ENCODE data around the gene MRPL37. TPM values are rescaled to one million over a fixed set of nuclear protein-coding genes. Genes with fewer than 3 reads are reported as not detected.
A peak's percentile ranks its signal among the peaks of the same experiment; 100 is the strongest.

MRPL37 gene
- total RNA-seq, 4 donors from 2014 or later, result 55.7 to 76.4 (median 68.3) TPM

- intact Hi-C loops (cut with DNase I; ENCODE audit: low total_unique reads), result no loop called here
- 88 to 93% methylated on average over 6 to 10 of the region's 10 CpGs for WGBS, 2 donors
- no peak for TF ChIP-seq POLR2A (IDR thresholded peaks at IDR 0.05)
- TF ChIP-seq, protein P1, sequence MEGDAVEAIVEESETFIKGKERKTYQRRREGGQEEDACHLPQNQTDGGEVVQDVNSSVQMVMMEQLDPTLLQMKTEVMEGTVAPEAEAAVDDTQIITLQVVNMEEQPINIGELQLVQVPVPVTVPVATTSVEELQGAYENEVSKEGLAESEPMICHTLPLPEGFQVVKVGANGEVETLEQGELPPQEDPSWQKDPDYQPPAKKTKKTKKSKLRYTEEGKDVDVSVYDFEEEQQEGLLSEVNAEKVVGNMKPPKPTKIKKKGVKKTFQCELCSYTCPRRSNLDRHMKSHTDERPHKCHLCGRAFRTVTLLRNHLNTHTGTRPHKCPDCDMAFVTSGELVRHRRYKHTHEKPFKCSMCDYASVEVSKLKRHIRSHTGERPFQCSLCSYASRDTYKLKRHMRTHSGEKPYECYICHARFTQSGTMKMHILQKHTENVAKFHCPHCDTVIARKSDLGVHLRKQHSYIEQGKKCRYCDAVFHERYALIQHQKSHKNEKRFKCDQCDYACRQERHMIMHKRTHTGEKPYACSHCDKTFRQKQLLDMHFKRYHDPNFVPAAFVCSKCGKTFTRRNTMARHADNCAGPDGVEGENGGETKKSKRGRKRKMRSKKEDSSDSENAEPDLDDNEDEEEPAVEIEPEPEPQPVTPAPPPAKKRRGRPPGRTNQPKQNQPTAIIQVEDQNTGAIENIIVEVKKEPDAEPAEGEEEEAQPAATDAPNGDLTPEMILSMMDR (IDR thresholded peaks at IDR 0.05), result no peak
- DNase-seq (ENCODE audit: low spot score in 2 of 2), result no peak
- no peak overlapping the region for H3K4me3 ChIP-seq (ENCODE audit: low read depth, poor library complexity, severe bottlenecking)
Observed at GRCh38 chr1:54246116-54246721, 46.3 kb downstream of the MRPL37 start.

DNA sequence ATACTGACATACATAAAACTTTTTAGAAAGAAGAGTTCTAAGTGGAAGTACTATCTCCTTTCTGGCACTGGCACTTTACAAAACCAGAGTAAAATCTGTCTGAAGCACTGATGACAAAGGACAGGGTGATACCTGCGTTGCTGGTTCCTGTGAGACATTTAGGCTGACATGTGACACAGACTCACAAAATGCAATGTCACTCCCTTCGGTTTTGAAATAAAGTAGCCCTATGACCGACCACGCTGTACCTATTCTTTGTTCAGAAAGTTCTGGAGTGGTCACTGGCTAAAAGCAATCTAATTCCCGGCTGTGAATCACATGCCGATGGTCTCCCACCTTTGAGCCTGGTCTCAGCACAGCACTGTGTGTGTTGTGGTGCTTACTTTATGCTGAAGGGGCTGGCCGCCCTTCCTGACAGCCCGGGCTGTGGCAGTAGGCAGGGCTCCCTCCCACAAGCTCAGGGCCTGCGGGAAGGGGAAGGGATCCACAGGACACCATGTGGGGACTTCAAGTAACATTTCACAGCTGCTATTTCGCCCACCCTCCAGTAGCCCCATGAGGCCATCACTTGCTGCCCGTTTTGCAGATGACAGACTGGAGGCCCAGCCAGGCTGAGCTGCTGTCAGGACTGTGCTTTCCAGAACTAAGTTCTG is 48.0 kb downstream of the MRPL37 start:
- WGBS, 2 donors, result 87 to 94% methylated on average over 11 of the region's 11 CpGs
- no peak for TF ChIP-seq POLR2A (IDR thresholded peaks at IDR 0.05)
- TF ChIP-seq, protein P1 (IDR thresholded peaks at IDR 0.05), result no peak
- H3K4me3 ChIP-seq (ENCODE audit: low read depth, poor library complexity, severe bottlenecking), result no peak overlapping the region
- intact Hi-C loops (cut with DNase I; ENCODE audit: low total_unique reads), result no loop called here
- no peak for DNase-seq (ENCODE audit: low spot score in 2 of 2)

DNA sequence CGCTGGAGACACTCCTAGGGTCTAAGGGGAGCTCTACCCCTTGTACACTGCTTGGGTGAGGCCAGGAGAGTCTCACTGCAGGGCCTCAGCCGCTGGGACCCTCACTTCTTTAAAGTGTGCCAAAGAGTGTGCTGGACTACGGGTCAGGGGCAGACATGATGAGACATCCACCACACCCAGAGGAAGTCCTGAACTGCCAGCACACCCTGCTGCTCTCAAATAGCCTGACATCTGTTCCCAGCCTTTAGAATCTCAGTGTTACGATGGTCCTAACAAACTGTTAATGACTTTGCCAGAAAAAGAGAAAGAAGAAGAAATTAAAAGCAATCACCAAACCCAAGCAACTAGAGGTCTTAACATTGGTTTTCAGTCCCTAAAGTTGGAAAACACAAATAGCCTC is 49.0 kb downstream of the MRPL37 start:
- H3K4me3 ChIP-seq (ENCODE audit: low read depth, poor library complexity, severe bottlenecking), result no peak overlapping the region
- no peak for DNase-seq (ENCODE audit: low spot score in 2 of 2)
- intact Hi-C loops (cut with DNase I; ENCODE audit: low total_unique reads), result no loop called here
- TF ChIP-seq, protein P1 (IDR thresholded peaks at IDR 0.05), result no peak
- no peak for TF ChIP-seq POLR2A (IDR thresholded peaks at IDR 0.05)
- 49 to 57% methylated on average over 4 of the region's 4 CpGs for WGBS, 2 donors

DNA sequence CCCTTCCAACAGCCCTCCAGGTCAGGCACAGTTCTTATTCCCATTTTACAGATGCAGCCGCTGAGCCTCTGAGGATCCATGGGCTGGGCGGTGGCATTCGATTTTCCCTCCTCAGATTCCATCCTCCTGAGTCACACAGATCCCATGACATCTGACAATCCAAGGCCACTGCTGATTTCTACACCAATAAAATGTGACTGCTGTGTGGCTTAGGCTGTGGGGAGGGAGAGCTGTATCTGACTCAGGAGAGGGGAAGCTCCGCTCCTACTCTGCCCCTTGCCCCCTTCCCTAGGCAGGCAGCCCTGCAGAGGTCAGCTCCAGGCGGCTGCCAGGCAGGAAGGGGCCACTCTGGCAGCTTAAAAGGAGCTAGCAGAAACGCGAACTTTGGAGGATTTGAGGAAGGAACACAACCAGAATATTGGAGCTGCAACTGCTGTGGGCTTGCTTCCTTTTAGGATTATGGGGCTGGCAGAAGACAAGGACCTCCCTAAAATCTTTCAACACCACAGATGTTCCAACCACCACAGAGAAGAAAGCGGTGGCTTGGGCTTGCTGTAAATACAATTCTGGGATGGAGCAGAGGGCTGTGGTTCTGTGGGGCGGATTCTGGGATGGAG is 50.0 kb downstream of the MRPL37 start:
- DNase-seq (ENCODE audit: low spot score in 2 of 2), result peak in 1 of 2 donors; percentile 62
- no peak overlapping the region for H3K4me3 ChIP-seq (ENCODE audit: low read depth, poor library complexity, severe bottlenecking)
- 51 to 57% methylated on average over 9 of the region's 9 CpGs for WGBS, 2 donors
- intact Hi-C loops (cut with DNase I; ENCODE audit: low total_unique reads), result no loop called here
- TF ChIP-seq POLR2A (IDR thresholded peaks at IDR 0.05), result no peak
- TF ChIP-seq, protein P1 (IDR thresholded peaks at IDR 0.05), result no peak

DNA sequence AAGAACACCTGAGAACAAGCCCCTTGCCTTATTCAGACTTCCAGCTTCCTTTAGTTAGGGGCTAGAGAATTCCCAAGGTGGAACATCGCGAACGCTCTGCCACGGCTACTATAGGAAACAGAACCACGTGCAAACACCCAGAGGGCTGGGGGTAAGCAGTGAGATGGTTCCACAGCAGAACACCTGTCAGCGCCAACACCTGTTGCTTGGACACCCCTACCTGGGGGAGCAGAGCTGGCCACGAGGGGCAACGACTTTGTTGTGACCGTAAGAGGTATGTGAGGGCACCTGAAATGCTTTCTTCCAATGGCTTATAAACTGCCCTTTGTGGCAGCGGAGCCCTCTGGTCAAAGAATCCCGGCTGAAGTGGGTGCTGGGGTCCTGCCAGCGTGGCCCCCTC is 50.7 kb downstream of the MRPL37 start:
- H3K4me3 ChIP-seq (ENCODE audit: low read depth, poor library complexity, severe bottlenecking), result no peak overlapping the region
- TF ChIP-seq, protein P1 (IDR thresholded peaks at IDR 0.05), result no peak
- no peak for TF ChIP-seq POLR2A (IDR thresholded peaks at IDR 0.05)
- intact Hi-C loops (cut with DNase I; ENCODE audit: low total_unique reads), result no loop called here
- no peak for DNase-seq (ENCODE audit: low spot score in 2 of 2)
- WGBS, 2 donors, result 81 to 87% methylated on average over 10 to 12 of the region's 12 CpGs
